CD4-positive, alpha-beta T cell treated with Interleukin-1 beta for 1 hour (primary cell): ENCODE results near the gene SNTB2.
"Not testable (repeated sequence)": the region's sequence is repeated elsewhere in the genome, so short reads cannot be mapped to it uniquely, and the experiment has no call there.

Source experiments
- DNase-seq, 2 donors: peaks; one replicate each; pipeline ENCODE4 v3.0.0-alpha.2; 2020 to 2022

SNTB2 gene

GRCh38 chr16:69239851-69240250 is 52.9 kb downstream of the SNTB2 start:
- no peak for DNase-seq

GRCh38 chr16:69240331-69240730 is 53.4 kb downstream of the SNTB2 start:
- no peak for DNase-seq

- DNase-seq = no peak
Measured at GRCh38 chr16:69241926-69242325, 55.0 kb downstream of the SNTB2 start.

- DNase-seq = no peak
Measured at GRCh38 chr16:69243479-69243878, 56.5 kb downstream of the SNTB2 start.

- DNase-seq = no peak
Measured at GRCh38 chr16:69244336-69244735, 57.4 kb downstream of the SNTB2 start.

GRCh38 chr16:69250081-69250480 is 63.1 kb downstream of the SNTB2 start:
- DNase-seq = no peak

- DNase-seq = no peak
Measured at GRCh38 chr16:69253870-69254341, 66.9 kb downstream of the SNTB2 start.

GRCh38 chr16:69259428-69259764 is 72.4 kb downstream of the SNTB2 start:
- DNase-seq = not testable (repeated sequence)

- DNase-seq = no peak
Measured at GRCh38 chr16:69260019-69260418, 73.1 kb downstream of the SNTB2 start.

- no peak for DNase-seq
Measured at GRCh38 chr16:69260506-69260905, 73.5 kb downstream of the SNTB2 start.

GRCh38 chr16:69266334-69267063 is 79.5 kb downstream of the SNTB2 start:
- DNase-seq = no peak

- no peak for DNase-seq
Measured at GRCh38 chr16:69267633-69268032, 80.7 kb downstream of the SNTB2 start.

- DNase-seq = no peak
Measured at GRCh38 chr16:69270395-69270794, 83.4 kb downstream of the SNTB2 start.

- DNase-seq = no peak
Measured at GRCh38 chr16:69270831-69271230, 83.9 kb downstream of the SNTB2 start.

- no peak for DNase-seq
Measured at GRCh38 chr16:69273009-69273408, 86.0 kb downstream of the SNTB2 start.

- no peak for DNase-seq
Measured at GRCh38 chr16:69274699-69275235, 87.8 kb downstream of the SNTB2 start.

- no peak for DNase-seq
Measured at GRCh38 chr16:69276148-69277115, 89.5 kb downstream of the SNTB2 start.

GRCh38 chr16:69277413-69277812 is 90.4 kb downstream of the SNTB2 start:
- DNase-seq = no peak

GRCh38 chr16:69283851-69284250 is 96.9 kb downstream of the SNTB2 start:
- DNase-seq = no peak

GRCh38 chr16:69285240-69285639 is 98.3 kb downstream of the SNTB2 start:
- DNase-seq = no peak

GRCh38 chr16:69286941-69287713 is 100.2 kb downstream of the SNTB2 start:
- peak in 1 of 2 donors; percentile 72 for DNase-seq

GRCh38 chr16:69291657-69292056 is 104.7 kb downstream of the SNTB2 start:
- DNase-seq = not testable (repeated sequence)

GRCh38 chr16:69293401-69293800 is 106.4 kb downstream of the SNTB2 start:
- DNase-seq = no peak
